Activated T-cell treated with anti-CD3 and anti-CD28 coated beads for 1 hour (primary cell): Measurements from ENCODE around the gene HEMGN.
"Not testable (repeated sequence)": the region's sequence is repeated elsewhere in the genome, so short reads cannot be mapped to it uniquely, and the experiment has no call there.

Source experiments
- DNase-seq: peaks from one replicate; pipeline ENCODE4 v3.0.0-alpha.2; 2020; ENCODE audit warnings: low read depth

The HEMGN gene, protein sequence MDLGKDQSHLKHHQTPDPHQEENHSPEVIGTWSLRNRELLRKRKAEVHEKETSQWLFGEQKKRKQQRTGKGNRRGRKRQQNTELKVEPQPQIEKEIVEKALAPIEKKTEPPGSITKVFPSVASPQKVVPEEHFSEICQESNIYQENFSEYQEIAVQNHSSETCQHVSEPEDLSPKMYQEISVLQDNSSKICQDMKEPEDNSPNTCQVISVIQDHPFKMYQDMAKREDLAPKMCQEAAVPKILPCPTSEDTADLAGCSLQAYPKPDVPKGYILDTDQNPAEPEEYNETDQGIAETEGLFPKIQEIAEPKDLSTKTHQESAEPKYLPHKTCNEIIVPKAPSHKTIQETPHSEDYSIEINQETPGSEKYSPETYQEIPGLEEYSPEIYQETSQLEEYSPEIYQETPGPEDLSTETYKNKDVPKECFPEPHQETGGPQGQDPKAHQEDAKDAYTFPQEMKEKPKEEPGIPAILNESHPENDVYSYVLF

GRCh38 chr9:97938081-97938644 lies at the start of gene HEMGN:
Gene HEMGN (minus strand): TSS chr9:97938172. CDS start chr9:97938136, 36 bp downstream.
- DNase-seq = no peak

- DNase-seq = no peak
Observed at GRCh38 chr9:97987487-97987886, 49.5 kb upstream of the HEMGN start.

GRCh38 chr9:97985058-97985861 lies 47.3 kb upstream of the HEMGN start:
- peak; percentile 25 for DNase-seq

GRCh38 chr9:97984188-97985057 lies 46.5 kb upstream of the HEMGN start:
- peak; percentile 68 for DNase-seq

DNA sequence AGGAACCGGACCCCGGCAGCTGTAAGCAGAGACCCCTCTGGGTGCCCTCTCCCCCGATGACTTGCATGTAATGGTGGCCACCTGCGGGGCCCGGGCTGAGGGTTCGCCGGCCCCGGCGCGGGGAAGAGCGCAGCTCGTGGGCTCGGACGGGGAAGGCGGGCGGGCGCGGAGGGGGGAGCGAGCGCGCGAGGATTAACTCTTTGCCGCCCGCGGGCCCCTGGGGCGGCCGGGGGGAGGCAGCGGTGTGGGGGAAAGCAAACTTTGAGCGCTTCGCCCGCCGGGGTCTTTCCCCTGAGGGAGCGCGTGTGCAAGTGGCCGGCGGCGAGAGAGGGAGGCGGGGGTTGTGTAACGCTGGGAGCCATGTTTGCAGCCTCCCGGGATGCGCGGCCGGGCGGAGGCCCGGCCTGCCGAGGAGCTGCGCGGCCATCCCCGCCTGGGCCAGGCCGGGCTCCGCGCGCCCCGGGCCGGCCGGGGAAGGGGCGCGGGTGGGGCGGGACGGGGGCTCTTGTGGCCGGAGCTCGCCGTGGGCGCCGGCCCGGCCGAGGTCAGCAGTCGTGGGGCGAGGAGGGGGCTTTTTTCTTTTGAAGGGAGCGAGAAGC lies 45.7 kb upstream of the HEMGN start:
- peak; percentile 59 for DNase-seq

- peak; percentile 92 for DNase-seq
Observed at GRCh38 chr9:97982683-97983588, 45.0 kb upstream of the HEMGN start, which contains the start of gene ANP32B. Gene ANP32B (plus strand): TSS chr9:97983341. CDS start chr9:97983556, 215 bp downstream.

DNA sequence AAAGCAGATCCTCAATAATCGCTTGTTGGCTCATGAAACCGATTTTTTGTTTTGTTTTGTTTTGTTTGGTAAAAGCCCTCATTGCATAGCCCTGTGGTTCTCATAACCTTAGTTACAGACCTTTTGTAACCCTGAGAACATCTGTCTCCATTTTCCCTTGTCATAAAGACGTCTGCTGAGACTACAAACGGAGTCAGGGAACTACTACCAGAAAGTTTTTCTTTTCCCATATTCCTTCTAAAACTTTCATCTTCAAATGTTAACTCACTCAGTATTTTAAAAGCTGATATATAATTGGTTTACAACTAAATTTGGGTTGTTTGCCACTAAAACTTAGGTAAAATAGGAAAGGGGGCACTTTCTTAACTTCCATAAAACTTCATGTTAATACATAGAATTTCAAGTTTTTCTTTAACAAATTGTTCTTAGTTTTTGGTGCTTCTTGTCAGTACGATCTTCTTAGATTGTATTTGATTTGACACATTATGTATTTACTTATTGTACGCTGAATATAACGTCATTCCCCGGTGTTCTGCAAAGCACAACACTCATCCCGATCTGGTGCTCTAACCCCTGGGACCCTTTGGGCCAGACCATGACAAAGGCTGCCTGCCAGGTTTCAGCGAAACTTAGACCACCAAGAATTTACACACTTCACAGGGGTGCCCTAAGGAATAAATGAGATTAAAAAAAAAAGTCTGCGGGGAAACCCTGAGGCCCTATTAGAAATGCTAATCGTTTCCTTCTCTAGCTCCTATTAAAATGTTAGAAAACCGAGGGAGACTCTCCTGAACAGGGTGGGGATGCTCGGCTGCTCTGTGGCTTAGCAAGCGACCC lies 44.1 kb upstream of the HEMGN start:
- DNase-seq = no peak

DNA sequence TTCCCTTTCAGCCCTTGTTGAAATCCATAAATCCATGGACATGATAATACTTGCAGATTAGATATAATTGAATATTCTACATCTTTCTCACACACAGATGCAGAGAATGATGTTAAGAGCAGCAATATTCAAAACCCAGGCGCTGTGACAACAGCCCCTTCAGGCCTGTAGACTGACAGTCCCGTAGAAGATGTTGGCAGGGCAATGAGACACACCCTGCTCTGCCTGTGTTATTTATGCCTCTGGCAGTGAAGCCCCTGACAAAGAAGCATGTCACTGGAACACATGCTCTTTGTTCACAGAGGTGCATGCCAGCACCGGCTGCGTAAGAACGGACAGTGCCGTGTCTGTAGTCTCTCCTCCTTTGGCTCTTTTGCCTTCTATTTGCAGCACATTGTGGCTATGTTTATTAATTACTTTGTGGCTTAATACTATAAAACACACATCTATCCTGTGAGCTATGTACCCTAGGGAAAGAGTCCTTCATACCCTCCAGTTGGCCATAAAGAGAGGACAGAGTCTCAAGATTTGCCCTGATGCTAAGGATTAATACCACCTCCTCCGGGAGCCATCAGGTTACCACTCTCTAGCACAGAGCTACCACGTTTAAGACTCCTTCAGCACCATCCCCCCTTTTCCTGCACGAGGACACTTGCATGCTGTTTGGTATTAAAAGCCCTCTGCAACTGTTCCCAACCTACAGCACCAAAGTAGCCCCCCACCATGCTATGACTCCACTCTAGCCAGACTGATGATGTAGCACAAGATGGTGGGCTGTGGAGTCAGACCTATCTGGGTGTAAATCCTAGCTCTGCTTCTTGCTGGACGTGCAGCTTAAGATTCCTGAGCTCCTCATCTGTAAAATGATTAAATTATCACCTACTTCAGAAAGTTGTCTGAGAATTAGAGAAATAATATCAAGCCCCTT lies 43.2 kb upstream of the HEMGN start:
- DNase-seq = no peak

DNA sequence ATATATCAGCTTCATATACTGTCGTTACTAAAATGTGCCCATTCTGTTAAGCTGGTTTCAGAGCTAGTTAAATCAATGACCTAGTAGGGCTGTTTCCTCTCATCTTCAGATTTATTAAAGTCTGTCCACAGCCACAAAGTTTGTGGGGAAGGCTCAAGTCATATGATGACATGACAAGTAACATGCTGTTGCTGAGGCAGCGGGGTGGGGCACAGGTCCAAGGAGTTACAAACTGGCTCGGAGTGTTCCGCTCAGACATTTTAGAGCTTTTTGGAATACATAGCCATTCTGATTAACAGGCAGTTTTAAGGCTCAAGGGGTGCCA lies 42.5 kb upstream of the HEMGN start:
- DNase-seq = no peak

- no peak for DNase-seq
Observed at GRCh38 chr9:97979788-97980478, 42.0 kb upstream of the HEMGN start.

DNA sequence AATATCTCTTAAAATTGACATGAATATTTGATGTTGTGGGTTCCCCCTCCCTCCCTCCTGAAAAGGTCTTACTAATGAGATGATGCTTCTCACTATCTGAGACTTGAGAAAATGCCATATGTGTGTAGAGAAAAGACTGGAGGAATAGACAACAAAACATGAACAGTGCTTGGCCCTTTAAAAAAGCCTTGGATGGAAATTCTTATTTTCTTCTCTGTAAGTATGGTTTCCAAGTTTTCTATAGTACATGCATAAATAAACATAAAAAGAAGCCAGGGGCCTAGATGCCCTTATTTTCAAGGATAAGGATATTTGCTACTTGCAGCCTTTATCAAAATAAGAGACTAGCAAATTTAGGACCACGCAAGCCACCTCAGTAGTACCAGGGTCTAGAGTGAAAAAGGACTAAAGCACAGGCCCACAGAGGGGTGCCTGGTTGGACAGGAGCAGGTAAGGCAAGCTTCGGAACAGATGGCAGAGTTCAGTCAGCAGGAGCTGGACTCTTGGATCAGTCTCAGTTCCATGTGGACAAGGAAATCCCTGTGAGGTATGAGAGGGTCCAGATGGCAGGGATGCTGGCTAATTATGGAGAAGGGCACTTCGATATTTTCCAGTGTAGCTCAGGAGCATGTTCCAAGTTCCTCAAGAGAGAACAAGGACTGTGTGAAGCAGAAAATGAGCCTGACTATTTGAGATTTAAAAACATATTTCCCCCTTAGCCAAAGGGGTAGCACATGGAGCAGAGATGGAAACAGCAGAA lies 40.6 kb upstream of the HEMGN start:
- DNase-seq = no peak

DNA sequence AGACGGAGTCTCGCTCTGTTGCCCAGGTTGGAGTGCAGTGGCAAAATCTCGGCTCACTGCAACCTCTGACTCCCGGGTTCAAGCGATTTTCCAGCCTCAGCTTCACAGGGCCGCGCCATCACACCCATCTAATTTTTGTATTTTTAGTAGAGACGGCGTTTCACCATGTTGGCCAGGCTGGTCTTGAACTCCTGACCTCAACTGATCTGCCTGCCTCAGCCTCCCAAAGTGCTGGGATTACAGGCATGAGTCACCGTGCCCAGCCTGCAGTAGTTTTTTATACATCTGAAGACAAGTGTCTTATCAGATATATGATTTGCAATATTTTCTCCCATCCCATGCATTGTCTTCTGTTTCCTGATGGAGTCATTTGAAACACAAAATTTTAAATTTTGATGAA lies 38.7 kb upstream of the HEMGN start:
- DNase-seq = not testable (repeated sequence)

DNA sequence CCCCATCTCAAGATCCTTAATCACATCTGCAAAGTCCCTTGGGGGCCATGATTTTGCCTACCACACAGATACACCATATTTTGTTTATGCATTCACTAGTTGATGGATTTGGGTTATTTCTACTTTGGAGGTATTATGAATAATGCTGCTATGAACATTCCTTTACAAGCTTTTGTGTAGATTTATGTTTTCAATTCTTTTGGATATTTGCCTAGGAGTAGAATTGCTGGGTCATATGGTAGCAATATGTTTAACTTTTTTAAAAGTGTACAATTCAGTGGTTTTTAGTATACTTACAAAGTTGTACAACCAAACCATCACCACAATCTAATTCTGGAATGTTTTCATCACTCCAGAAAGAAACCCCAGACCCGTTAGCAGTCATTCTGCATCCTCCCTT lies 37.4 kb upstream of the HEMGN start:
- DNase-seq = no peak

DNA sequence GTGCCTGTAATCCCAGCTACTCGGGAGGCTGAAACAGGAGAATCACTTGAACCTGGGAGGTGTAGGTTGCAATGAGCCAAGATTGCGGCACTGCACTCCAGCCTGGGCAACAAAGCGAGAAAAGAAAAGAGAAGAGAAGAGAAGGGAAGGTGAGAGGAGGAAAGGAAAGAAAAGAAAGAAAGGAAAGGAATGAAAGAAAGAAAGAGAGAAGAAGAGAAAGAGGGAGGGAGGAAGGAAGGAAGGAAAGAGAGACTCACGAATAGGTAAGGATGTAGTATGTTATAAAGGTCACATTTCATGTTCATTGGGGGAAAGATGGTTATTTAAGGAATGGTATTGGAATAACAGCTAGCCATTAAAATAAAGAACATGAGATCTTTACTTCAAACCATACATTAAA lies 34.8 kb upstream of the HEMGN start:
- DNase-seq = no peak

- no peak for DNase-seq
Observed at GRCh38 chr9:97970165-97970564, 32.2 kb upstream of the HEMGN start.

DNA sequence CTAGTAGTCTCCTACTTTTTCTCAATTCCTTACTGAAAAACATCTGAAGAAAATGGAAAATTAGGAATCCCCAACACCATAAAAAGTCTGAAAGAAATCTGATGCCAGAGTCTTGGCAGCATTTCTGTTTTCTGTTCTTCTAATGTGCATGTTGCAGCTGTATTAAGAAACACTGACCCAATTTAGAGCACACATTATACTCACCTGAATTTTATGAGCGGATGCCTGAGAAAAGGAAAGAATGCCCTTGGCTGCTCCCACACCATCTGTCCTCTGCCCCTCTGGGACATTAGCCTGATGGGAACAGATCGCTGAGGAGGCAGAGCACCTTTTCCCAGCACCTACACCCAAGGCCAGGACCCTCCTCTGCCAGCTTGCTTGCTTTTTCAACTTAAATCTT lies 31.0 kb upstream of the HEMGN start:
- no peak for DNase-seq

DNA sequence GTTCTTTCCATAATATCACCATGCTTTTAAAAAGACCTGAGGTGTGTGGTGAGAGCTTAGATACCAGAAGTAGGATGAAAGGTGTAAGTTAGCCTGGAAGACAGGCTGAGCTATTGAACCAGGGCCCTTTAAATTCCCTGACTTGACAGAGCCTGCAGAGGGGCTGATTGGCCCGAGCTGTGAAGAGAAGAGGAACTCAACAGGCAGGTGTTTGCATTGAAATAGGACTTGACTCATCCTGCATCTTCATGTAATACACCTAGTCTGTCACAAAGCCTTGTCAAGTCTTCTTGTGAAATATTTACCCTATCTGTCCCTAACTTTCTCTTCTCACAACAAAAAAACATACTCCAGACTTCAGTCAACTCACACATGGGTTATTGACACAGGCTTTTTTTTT lies 28.5 kb upstream of the HEMGN start:
- DNase-seq = no peak
